HPDE6-E6E7 (cell line): ENCODE results near the gene CHDH.

Experiments used
- DNase-seq: peaks from one replicate; pipeline ENCODE4 v3.0.0; 2011; ENCODE audit warnings: missing footprints; ENCODE audit errors: extremely low spot score

Gene CHDH

GRCh38 chr3:53846134-53846850 is at the start of gene CHDH, which contains the start of gene IL17RB:
TSS of gene CHDH (minus strand) at chr3:53846419. CDS start at chr3:53824008, 22,411 bp downstream.
TSS of gene IL17RB (plus strand) at chr3:53846568. CDS start at chr3:53846589, 21 bp downstream.
- peak; percentile 3 for DNase-seq

GRCh38 chr3:53892286-53892637 is 46.0 kb upstream of the CHDH start:
- no peak for DNase-seq

- peak; percentile 58 for DNase-seq
These were observed 45.5 kb upstream of the CHDH start, which contains the start of gene SELENOK for GRCh38 chr3:53891497-53892285. TSS of gene SELENOK (minus strand) at chr3:53891859.

- DNase-seq, result no peak
These were observed 44.7 kb upstream of the CHDH start for GRCh38 chr3:53890726-53891475.

GRCh38 chr3:53888232-53888631 is 42.0 kb upstream of the CHDH start:
- DNase-seq, result no peak

GRCh38 chr3:53887446-53887845 is 41.2 kb upstream of the CHDH start:
- DNase-seq, result no peak

GRCh38 chr3:53885239-53885638 is 39.0 kb upstream of the CHDH start:
- no peak for DNase-seq

GRCh38 chr3:53884623-53885022 is 38.4 kb upstream of the CHDH start:
- DNase-seq, result no peak

GRCh38 chr3:53883008-53883407 is 36.8 kb upstream of the CHDH start:
- DNase-seq, result no peak

GRCh38 chr3:53881691-53882593 is 35.7 kb upstream of the CHDH start, which contains the start of gene ACTR8:
TSS of gene ACTR8 (minus strand) at chr3:53882152. CDS start at chr3:53882101, 51 bp downstream.
- DNase-seq, result peak; percentile 25

- no peak for DNase-seq
These were observed 34.5 kb upstream of the CHDH start for GRCh38 chr3:53880396-53881345.

- no peak for DNase-seq
These were observed 19.7 kb upstream of the CHDH start for GRCh38 chr3:53865732-53866499.

- DNase-seq, result no peak
These were observed 16.9 kb upstream of the CHDH start for GRCh38 chr3:53863145-53863544.

GRCh38 chr3:53862241-53862640 is 16.0 kb upstream of the CHDH start:
- no peak for DNase-seq

GRCh38 chr3:53860196-53860595 is 14.0 kb upstream of the CHDH start:
- DNase-seq, result no peak

- no peak for DNase-seq
These were observed 13.0 kb upstream of the CHDH start for GRCh38 chr3:53859178-53859577.

- DNase-seq, result no peak
These were observed 12.0 kb upstream of the CHDH start for GRCh38 chr3:53858096-53858741.

GRCh38 chr3:53856964-53857363 is 10.7 kb upstream of the CHDH start:
- no peak for DNase-seq

- no peak for DNase-seq
These were observed 4.7 kb upstream of the CHDH start for GRCh38 chr3:53850895-53851294.
